Panc1 (cell line): Measurements from ENCODE around the gene IFT122. TPM values are rescaled to one million over a fixed set of nuclear protein-coding genes. Genes with fewer than 3 reads are reported as not detected.

Experiments used
- ATAC-seq: fragments of 200-7000 bp; cut with Tn5 transposase; 2 replicates; pipeline ENCODE4 v1.9.1; 2020; ENCODE audit warnings: mild to moderate bottlenecking, moderate library complexity
- BruUV-seq: library from RNA; stranded (reverse); fragments of 400-500 nt; replicated peaks from 2 replicates; lab custom pipeline; 2021; lab: Mats Ljungman, UMichigan
- CTCF ChIA-PET: fragments of 300-600 bp; sonication (Branson Sonifier 250); formaldehyde crosslinking; loops from one replicate; lab custom pipeline; 2022; ENCODE audit warnings: antibody characterized with exemption; lab: Charles Lee
- POLR2A ChIA-PET: fragments of 300-600 bp; sonication (Branson Sonifier 250); formaldehyde crosslinking; loops from one replicate; lab custom pipeline; 2022; ENCODE audit warnings: antibody characterized with exemption; lab: Charles Lee
- DNase-seq: peaks from one replicate; pipeline ENCODE4 v3.0.0-alpha.2; 2010; ENCODE audit warnings: low read depth, low spot score
- H3K27ac ChIP-seq: 2 replicates; pipeline ENCODE4 v1.5.1; 2011; ENCODE audit warnings: mild to moderate bottlenecking, low read length, inconsistent platforms
- H3K27me3 ChIP-seq: fragments of 200-500 bp; sonication (Bioruptor generic); 2 replicates; pipeline ENCODE4 v1.6.0; 2014; ENCODE audit warnings: low read length, inconsistent platforms; ENCODE audit not compliant: control insufficient read depth, insufficient read depth
- H3K36me3 ChIP-seq: fragments of 200-500 bp; sonication (Bioruptor generic); 2 replicates; pipeline ENCODE4 v1.5.1; 2014; ENCODE audit warnings: inconsistent platforms, mild to moderate bottlenecking, low read length, moderate library complexity; ENCODE audit not compliant: control insufficient read depth, insufficient read depth
- H3K4me1 ChIP-seq: 2 replicates; pipeline ENCODE4 v1.5.1; 2011; ENCODE audit warnings: inconsistent platforms, mild to moderate bottlenecking, low read length, moderate library complexity; ENCODE audit not compliant: control insufficient read depth, insufficient read depth
- H3K4me3 ChIP-seq, 2 experiments: 2 replicates each; pipeline ENCODE4 v1.5.1; 2011 to 2012; ENCODE audit warnings: low read depth in 2 of 2, low read length in 2 of 2, mild to moderate bottlenecking in 2 of 2, inconsistent platforms in 1 of 2, moderate library complexity in 1 of 2
- H3K9me3 ChIP-seq: fragments of 200-500 bp; sonication (Bioruptor generic); 2 replicates; pipeline ENCODE4 v1.5.1; 2014; ENCODE audit warnings: low read depth, mild to moderate bottlenecking, inconsistent platforms, low read length, moderate library complexity; ENCODE audit not compliant: control insufficient read depth, insufficient read depth
- CTCF ChIP-seq: fragments of 450-650 bp; IDR thresholded peaks from 2 replicates; pipeline ENCODE4 v1.5.1; 2017; ENCODE audit warnings: mild to moderate bottlenecking
- POLR2AphosphoS5 ChIP-seq: IDR thresholded peaks from 2 replicates; pipeline ENCODE4 v1.6.1; 2012; ENCODE audit warnings: mild to moderate bottlenecking, low read depth, low read length, moderate library complexity
- REST ChIP-seq, 2 experiments: IDR thresholded peaks; 2 replicates each; pipeline ENCODE4 v1.6.1; 2011 to 2012; ENCODE audit warnings: low read depth in 2 of 2, control low read depth in 1 of 2, low read length in 1 of 2, mild to moderate bottlenecking in 1 of 2, moderate library complexity in 1 of 2; ENCODE audit not compliant: insufficient read depth in 1 of 2
- SIN3A ChIP-seq: IDR thresholded peaks from 2 replicates; pipeline ENCODE4 v1.6.1; 2012; ENCODE audit warnings: low read depth, mild to moderate bottlenecking, low read length, moderate library complexity, borderline replicate concordance; ENCODE audit not compliant: insufficient read depth
- TCF7L2 ChIP-seq: IDR thresholded peaks from 2 replicates; pipeline ENCODE4 v1.6.1; 2011; ENCODE audit warnings: mild to moderate bottlenecking, low read depth, low read length, inconsistent platforms
- in situ Hi-C: cut with HindIII; loops from 2 replicates; pipeline ENCODE4 v1.10.0; 2016; ENCODE audit warnings: low sequenced_read_pairs, low pct_unique_long_range_greater_than_20kb
- intact Hi-C: fragments of 100-400 bp; cut with micrococcal nuclease; formaldehyde crosslinking; loops from one replicate; pipeline ENCODE4 v1.10.0; 2022; ENCODE audit not compliant: unreplicated experiment
- total RNA-seq: library from RNA; stranded (reverse); gene quantifications from one replicate; pipeline ENCODE4 v1.2.1, GENCODE V29; 2021; ENCODE audit not compliant: unreplicated experiment

IFT122 gene
- total RNA-seq, 1 experiment from 2014 or later = 52.4 TPM

GRCh38 chr3:129440618-129441190, 680 bp downstream of the IFT122 start:
- DNase-seq (no peak), ATAC-seq (no peak)
- intact Hi-C loops = no loop called here
- H3K27me3 ChIP-seq = no peaks in the 10 kb centered on the region
- POLR2A ChIA-PET = interaction anchor here (0.6 to 1.1 kb wide), 4 partner anchors 14 to 613 kb away, joined by 3 to 8 read pairs (median 3); no protein-coding TSS in a partner anchor
- in situ Hi-C loops = no loop called here
- H3K4me3 ChIP-seq = peak overlapping the region; percentile 67 to 97
- BruUV-seq = no TSS peak
- CTCF ChIA-PET = interaction anchor here (0.6 to 3.1 kb wide), 2 partner anchors 57 to 125 kb away, joined by 3 to 10 read pairs; a partner anchor contains a TSS
- H3K27ac ChIP-seq = peak overlapping the region; percentile 98
- H3K36me3 ChIP-seq = peaks cover 25% of the 10 kb centered on the region
- TF ChIP-seq REST (IDR thresholded peaks at IDR 0.05; ENCODE audit: insufficient read depth in 1 of 2, low read depth in 2 of 2, low read length in 1 of 2) (no peak), POLR2AphosphoS5 (no peak), CTCF (no peak), TCF7L2 (no peak), SIN3A (no peak)
- peaks cover 33% of the 10 kb centered on the region for H3K4me1 ChIP-seq
- H3K9me3 ChIP-seq = no peaks in the 10 kb centered on the region

GRCh38 chr3:129441215-129441614, 1.2 kb downstream of the IFT122 start:
- TF ChIP-seq POLR2AphosphoS5 (no peak), SIN3A (no peak), REST (IDR thresholded peaks at IDR 0.05; ENCODE audit: insufficient read depth in 1 of 2, low read depth in 2 of 2, low read length in 1 of 2) (no peak), CTCF (no peak), TCF7L2 (no peak)
- CTCF ChIA-PET = interaction anchor here (0.6 to 3.1 kb wide), 2 partner anchors 57 to 125 kb away, joined by 3 to 10 read pairs; a partner anchor contains a TSS

More at GRCh38 chr3:129441215-129441614, 1.2 kb downstream of the IFT122 start:
- no peaks in the 10 kb centered on the region for H3K9me3 ChIP-seq
- ATAC-seq (no peak), DNase-seq (no peak)
- peaks cover 35% of the 10 kb centered on the region for H3K4me1 ChIP-seq
- BruUV-seq = TSS peak; percentile 75
- no peaks in the 10 kb centered on the region for H3K27me3 ChIP-seq
- POLR2A ChIA-PET = interaction anchor here (0.6 kb wide), 3 partner anchors 14 to 613 kb away, joined by 3 to 8 read pairs (median 4); a partner anchor contains a TSS
- peak overlapping the region; percentile 67 to 97 for H3K4me3 ChIP-seq
- H3K27ac ChIP-seq = peak overlapping the region; percentile 98
- intact Hi-C loops = no loop called here
- in situ Hi-C loops = no loop called here
- H3K36me3 ChIP-seq = peaks cover 20% of the 10 kb centered on the region
